A549 (cell line): Measurements from ENCODE around the gene MYCBP. TPM values are rescaled to one million over a fixed set of nuclear protein-coding genes. Genes with fewer than 3 reads are reported as not detected.
A peak's percentile ranks its signal among the peaks of the same experiment; 100 is the strongest.

ENCODE experiments used
- ATAC-seq, 2 experiments: fragments of 200-7000 bp in 1 of 2; fragments of >200 bp in 1 of 2; cut with Nextera tagmentation in 1 of 2; cut with Tn5 transposase in 1 of 2; 3 replicates each; pipeline versions ENCODE4 v1.8.0 to v1.9.1; 2018 to 2020; ENCODE audit warnings: mild to moderate bottlenecking in 1 of 2, moderate library complexity in 1 of 2
- CTCF ChIA-PET: fragments of 300-600 bp; sonication (Branson Sonifier 250); formaldehyde crosslinking; extraction: SDS; loops from one replicate; lab custom pipeline; 2021; ENCODE audit warnings: antibody characterized with exemption, inconsistent platforms; lab: Yijun Ruan, JAX
- POLR2A ChIA-PET: fragments of 350-600 bp; formaldehyde crosslinking; extraction: SDS; loops from one replicate; lab custom pipeline; 2021; ENCODE audit warnings: antibody characterized with exemption, inconsistent platforms; lab: Yijun Ruan, JAX
- DNase-seq, 2 experiments: peaks; one replicate each; pipeline versions ENCODE4 v3.0.0 to v3.0.0-alpha.2; 2011 to 2016; ENCODE audit warnings: low read depth in 1 of 2, low spot score in 1 of 2
- FAIRE-seq: peaks from 2 replicates; lab custom pipeline; 2011; peaks lifted over from hg19 to GRCh38; lab: Jason Lieb, UNC
- H3K27ac ChIP-seq, 2 experiments: fragments of >200 bp; sonication (Bioruptor Twin); formaldehyde crosslinking; 3 replicates each; pipeline ENCODE4 v1.5.1; 2016 to 2017
- H3K4me1 ChIP-seq: fragments of >200 bp; sonication (Bioruptor Twin); formaldehyde crosslinking; 3 replicates; pipeline ENCODE4 v1.6.1; 2016
- H3K4me2 ChIP-seq: fragments of >200 bp; sonication (Bioruptor Twin); formaldehyde crosslinking; 3 replicates; pipeline ENCODE4 v1.6.1; 2016
- H3K4me3 ChIP-seq: fragments of >200 bp; sonication (Bioruptor Twin); formaldehyde crosslinking; 3 replicates; pipeline ENCODE4 v1.5.1; 2016
- H3K9me3 ChIP-seq: fragments of >200 bp; sonication (Bioruptor Twin); formaldehyde crosslinking; 3 replicates; pipeline ENCODE4 v1.6.1; 2016
- CBX2 ChIP-seq: fragments of 200-600 bp; sonication (generic); IDR thresholded peaks from 2 replicates; pipeline ENCODE4 v1.6.1; 2016; ENCODE audit warnings: low read depth, mild to moderate bottlenecking, borderline replicate concordance
- CEBPB ChIP-seq, 2 experiments: fragments of >200 bp in 1 of 2; sonication (Bioruptor Twin) in 1 of 2; formaldehyde crosslinking in 1 of 2; IDR thresholded peaks; 2 replicates each; pipeline ENCODE4 v1.6.1; 2012 to 2016
- CHD2 ChIP-seq: fragments of 150-350 bp; IDR thresholded peaks from 2 replicates; pipeline ENCODE4 v1.6.1; 2014; ENCODE audit warnings: low read length; ENCODE audit not compliant: partially characterized antibody
- CHD4 ChIP-seq: fragments of 200-600 bp; sonication (generic); IDR thresholded peaks from 2 replicates; pipeline ENCODE4 v1.6.1; 2016; ENCODE audit warnings: antibody characterized with exemption, mild to moderate bottlenecking, borderline replicate concordance
- EHMT2 ChIP-seq: fragments of 200-600 bp; sonication (generic); IDR thresholded peaks from 2 replicates; pipeline ENCODE4 v1.6.1; 2016; ENCODE audit warnings: antibody characterized with exemption, low read depth, mild to moderate bottlenecking, moderate library complexity
- ELK1 ChIP-seq: fragments of 150-350 bp; IDR thresholded peaks from 2 replicates; pipeline ENCODE4 v1.6.1; 2014; ENCODE audit warnings: low read depth, mild to moderate bottlenecking, low read length
- FOSB ChIP-seq: fragments of 250-450 bp; sonication (Bioruptor Pico); IDR thresholded peaks from 2 replicates; pipeline ENCODE4 v1.5.0; 2020; ENCODE audit warnings: mild to moderate bottlenecking, moderate library complexity
- FOSL2 ChIP-seq, 2 experiments: fragments of 450-650 bp in 1 of 2; fragments of >200 bp in 1 of 2; sonication (Bioruptor Twin) in 1 of 2; formaldehyde crosslinking; IDR thresholded peaks; 2 replicates each; pipeline versions ENCODE4 v1.5.0 to v1.6.1; 2016 to 2020; ENCODE audit warnings: mild to moderate bottlenecking in 1 of 2, moderate library complexity in 1 of 2
- FOXS1 ChIP-seq: fragments of 250-450 bp; sonication (Bioruptor Pico); IDR thresholded peaks from 2 replicates; pipeline ENCODE4 v1.5.0; 2020; ENCODE audit warnings: mild to moderate bottlenecking, moderate library complexity
- HES2 ChIP-seq: fragments of >200 bp; sonication (Bioruptor Twin); formaldehyde crosslinking; IDR thresholded peaks from 2 replicates; pipeline ENCODE4 v1.6.1; 2016
- HOXB13 ChIP-seq: fragments of 250-450 bp; sonication (Bioruptor Pico); IDR thresholded peaks from 2 replicates; pipeline ENCODE4 v1.5.0; 2020; ENCODE audit warnings: low read depth, mild to moderate bottlenecking, moderate library complexity
- JUNB ChIP-seq: fragments of >200 bp; sonication (Bioruptor Twin); formaldehyde crosslinking; IDR thresholded peaks from 2 replicates; pipeline ENCODE4 v1.6.1; 2016
- NFE2L2 ChIP-seq: fragments of 150-350 bp; conservative IDR thresholded peaks from 2 replicates; pipeline ENCODE4 v1.6.1; 2014; ENCODE audit warnings: low read length
- NPAS2 ChIP-seq: fragments of 250-450 bp; sonication (Bioruptor Pico); IDR thresholded peaks from 2 replicates; pipeline ENCODE4 v1.8.0; 2022; ENCODE audit warnings: mild to moderate bottlenecking, moderate library complexity, borderline replicate concordance
- PHF8 ChIP-seq: fragments of 200-600 bp; sonication (generic); IDR thresholded peaks from 2 replicates; pipeline ENCODE4 v1.6.1; 2016; ENCODE audit warnings: low read depth, mild to moderate bottlenecking, antibody characterized with exemption, moderate library complexity, borderline replicate concordance
- POLR2AphosphoS2 ChIP-seq: conservative IDR thresholded peaks from 2 replicates; pipeline ENCODE4 v1.6.1; 2012; ENCODE audit warnings: low read length, improper control_type of control experiment, inconsistent platforms
- RAD21 ChIP-seq, 2 experiments: fragments of >200 bp in 1 of 2; sonication (Bioruptor Twin) in 1 of 2; formaldehyde crosslinking in 1 of 2; IDR thresholded peaks in 1 of 2; conservative IDR thresholded peaks in 1 of 2; 2 replicates in 1 of 2; 3 replicates in 1 of 2; pipeline ENCODE4 v1.6.1; 2012 to 2018; ENCODE audit warnings: inconsistent platforms in 1 of 2
- RCOR1 ChIP-seq: fragments of 150-350 bp; IDR thresholded peaks from 2 replicates; pipeline ENCODE4 v1.6.1; 2014; ENCODE audit warnings: antibody characterized with exemption, low read length, low read depth
- SMC3 ChIP-seq: fragments of >200 bp; sonication (Bioruptor Twin); formaldehyde crosslinking; IDR thresholded peaks from 3 replicates; pipeline ENCODE4 v1.6.1; 2018; ENCODE audit warnings: inconsistent platforms
- SREBF2 ChIP-seq: fragments of 450-650 bp; IDR thresholded peaks from 2 replicates; pipeline ENCODE4 v1.6.1; 2014; ENCODE audit warnings: mild to moderate bottlenecking, moderate library complexity
- TFCP2L1 ChIP-seq: fragments of 250-450 bp; sonication (Bioruptor Pico); IDR thresholded peaks from 2 replicates; pipeline ENCODE4 v1.5.0; 2021; ENCODE audit warnings: mild to moderate bottlenecking
- ZFP36 ChIP-seq: fragments of 450-650 bp; IDR thresholded peaks from 2 replicates; pipeline ENCODE4 v1.6.1; 2014; ENCODE audit warnings: borderline replicate concordance; ENCODE audit not compliant: partially characterized antibody
- WGBS: methylation state at CpG from one replicate; pipeline ENCODE4 v1.1.6; 2017; ENCODE audit errors: missing lambda C conversion rate; 5-methylcytosine and 5-hydroxymethylcytosine counted together
- polyA plus RNA-seq, 4 experiments: library from polyadenylated mRNA; depleted of rRNA in 3 of 4; stranded (reverse); fragments of >200 nt; fragmentation: RNase III in 1 of 4; extraction: RNeasy Plus Mini Kit Qiagen cat#74134 plus additional on column Dnase treatment in 1 of 4; gene quantifications; 2 replicates in 3 of 4; 3 replicates in 1 of 4; pipeline ENCODE4 v1.2.3, GENCODE V29; 2011 to 2017
- TF ChIP-seq, protein P1 (sequence below): fragments of 450-650 bp; IDR thresholded peaks from 2 replicates; pipeline ENCODE4 v1.6.1; 2014; ENCODE audit warnings: antibody characterized with exemption

MYCBP gene
- polyA plus RNA-seq, 2 of the 4 experiments (the other 2 are of a cell fraction), result 25.0 to 25.5 TPM

DNA sequence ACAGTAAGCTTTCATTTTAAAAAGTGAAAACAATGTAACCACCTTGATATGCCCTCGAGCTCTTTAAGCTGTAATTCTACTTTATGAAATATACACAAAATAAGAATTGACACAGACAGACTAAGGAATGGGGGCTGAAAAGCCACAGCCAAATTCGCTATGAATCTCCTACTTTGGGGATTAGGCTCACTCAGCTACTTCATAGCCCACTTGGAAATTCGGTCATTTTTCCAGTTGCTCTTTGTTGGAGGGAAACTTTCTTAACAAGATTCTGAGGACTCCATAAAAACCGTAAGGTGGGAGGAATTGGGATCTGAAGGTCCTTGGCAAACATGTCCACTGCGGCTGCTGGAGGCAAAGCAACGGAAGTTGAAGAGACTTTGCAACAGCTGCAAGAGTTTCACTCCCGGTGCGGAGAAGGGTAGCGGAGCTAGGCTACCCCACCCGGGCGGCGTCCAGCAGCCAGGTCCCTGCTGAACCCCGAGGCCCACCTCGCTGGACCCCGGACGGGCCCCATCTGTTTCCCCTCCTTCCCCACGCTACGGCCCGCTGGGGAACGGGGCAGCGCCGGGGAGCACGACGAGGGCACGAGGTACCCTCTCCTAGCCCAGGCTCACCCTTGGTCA lies 634 bp downstream of the MYCBP start:
- no peak for FAIRE-seq

DNA sequence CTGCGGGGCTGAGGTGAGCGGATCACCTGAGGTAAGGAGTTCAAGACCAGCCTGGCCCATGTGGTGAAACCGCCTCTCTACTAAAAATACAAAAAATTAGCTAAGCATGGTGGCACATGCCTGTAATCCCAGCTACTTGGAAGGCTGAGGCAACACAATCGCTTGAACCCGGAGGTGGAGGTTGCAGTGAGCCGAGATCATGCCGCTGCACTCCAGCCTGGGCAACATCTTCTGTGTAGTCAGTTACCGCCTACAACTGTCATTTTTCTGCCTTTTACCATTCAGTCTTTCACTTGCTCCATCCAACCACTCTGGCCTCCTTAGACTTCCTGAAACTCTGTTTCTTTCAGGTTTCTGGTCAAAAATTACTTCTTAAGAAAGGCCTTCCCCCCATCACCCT lies 2.2 kb downstream of the MYCBP start:
- H3K4me2 ChIP-seq, result no peak overlapping the region
- H3K27ac ChIP-seq, result no peak overlapping the region
- POLR2A ChIA-PET, result interaction anchor here (1.0 kb wide), 1 partner anchor 155 kb away, joined by 5 read pairs; the partner anchor contains the start of gene NDUFS5
- H3K4me3 ChIP-seq, result no peak overlapping the region
- TF ChIP-seq CBX2 (no peak), EHMT2 (no peak), SREBF2 (no peak), SMC3 (no peak), ZFP36 (no peak), PHF8 (no peak), FOXS1 (no peak), NFE2L2 (no peak)
- TF ChIP-seq, protein P1, sequence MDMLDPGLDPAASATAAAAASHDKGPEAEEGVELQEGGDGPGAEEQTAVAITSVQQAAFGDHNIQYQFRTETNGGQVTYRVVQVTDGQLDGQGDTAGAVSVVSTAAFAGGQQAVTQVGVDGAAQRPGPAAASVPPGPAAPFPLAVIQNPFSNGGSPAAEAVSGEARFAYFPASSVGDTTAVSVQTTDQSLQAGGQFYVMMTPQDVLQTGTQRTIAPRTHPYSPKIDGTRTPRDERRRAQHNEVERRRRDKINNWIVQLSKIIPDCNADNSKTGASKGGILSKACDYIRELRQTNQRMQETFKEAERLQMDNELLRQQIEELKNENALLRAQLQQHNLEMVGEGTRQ, result no peak
- ATAC-seq, result no peak
- 88% methylated on average over 8 of the region's 8 CpGs for WGBS
- CTCF ChIA-PET, result interaction anchor here (0.6 kb wide), 1 partner anchor 71 kb away, joined by 4 read pairs; no protein-coding TSS in a partner anchor
- peaks cover 10% of the 10 kb centered on the region; the same call in 2 of the 3 replicates for H3K4me1 ChIP-seq
- no peaks in the 10 kb centered on the region for H3K9me3 ChIP-seq
- DNase-seq, result no peak
- FAIRE-seq, result no peak

More for the DNA sequence above, 634 bp downstream of the MYCBP start:
- peak; percentile 27 to 55; a peak in 4 of 6 replicates for ATAC-seq
- WGBS, result 5% methylated on average over 20 of the region's 25 CpGs
- peak overlapping the region; percentile 98 for H3K4me2 ChIP-seq
- H3K4me3 ChIP-seq, result peak overlapping the region; percentile 63
- TF ChIP-seq FOSB, result no peak
- no peak for TF ChIP-seq ZFP36
- no peak for TF ChIP-seq RAD21 (conservative IDR thresholded peaks at IDR 0.05 in 1 of 2, IDR thresholded peaks at IDR 0.05 in 1 of 2)
- TF ChIP-seq TFCP2L1 (CRISPR knock-in tag), result no peak
- no peak for TF ChIP-seq SREBF2
- no peak for TF ChIP-seq CHD2
- no peak for TF ChIP-seq CEBPB (IDR thresholded peaks at IDR 0.05)
- TF ChIP-seq RCOR1, result no peak
- no peak for TF ChIP-seq ELK1
- no peak for TF ChIP-seq HES2
- TF ChIP-seq NPAS2 (CRISPR knock-in tag), result no peak
- no peak for TF ChIP-seq POLR2AphosphoS2
- TF ChIP-seq FOSL2 (IDR thresholded peaks at IDR 0.05), result no peak
- TF ChIP-seq FOSL2 (CRISPR knock-in tag; IDR thresholded peaks at IDR 0.05), result no peak
- no peak for TF ChIP-seq CHD4
- TF ChIP-seq PHF8, result no peak
- no peak for TF ChIP-seq JUNB
- TF ChIP-seq HOXB13 (CRISPR knock-in tag), result no peak
- POLR2A ChIA-PET, result no interaction called here
- DNase-seq, result peak in 1 of 2 experiments; percentile 15
- H3K9me3 ChIP-seq, result no peaks in the 10 kb centered on the region
- H3K4me1 ChIP-seq, result peaks cover 10% of the 10 kb centered on the region; the same call in 2 of the 3 replicates
- H3K27ac ChIP-seq, result peak overlapping the region; percentile 57 to 88
- CTCF ChIA-PET, result interaction anchor here (1.2 kb wide), 1 partner anchor 219 kb away, joined by 3 read pairs; no protein-coding TSS in a partner anchor
